Inflammatory macrophage treated with lipopolysaccharide for 4 hours (primary cell): Measurements from ENCODE around the gene ZSCAN25.
"Not testable (repeated sequence)": the region's sequence is repeated elsewhere in the genome, so short reads cannot be mapped to it uniquely, and the experiment has no call there.

ENCODE experiments used
- DNase-seq: peaks from one replicate; pipeline ENCODE4 v3.0.0-alpha.2; 2020

ZSCAN25 gene

GRCh38 chr7:99651290-99651689 lies 34.5 kb downstream of the ZSCAN25 start:
- DNase-seq: no peak

DNA sequence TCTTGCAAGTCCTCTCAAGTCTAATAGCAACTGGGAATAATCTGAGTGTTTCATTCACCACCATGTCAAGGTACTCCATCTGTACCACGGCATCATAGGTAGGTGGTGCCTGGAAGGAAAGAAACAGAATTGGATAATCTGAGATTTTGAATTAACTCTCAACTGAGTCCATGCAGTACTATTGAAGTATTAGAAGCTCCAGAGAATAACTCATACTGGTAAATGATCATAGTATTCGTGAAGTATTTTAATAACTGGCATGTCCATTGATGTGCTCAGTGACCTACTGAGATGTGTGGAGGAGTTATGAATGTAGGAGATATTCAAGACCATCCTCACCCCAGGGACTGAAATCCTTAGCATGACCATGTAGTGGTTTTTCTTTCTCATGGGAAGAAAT lies 35.9 kb downstream of the ZSCAN25 start:
- no peak for DNase-seq

- DNase-seq: not testable (repeated sequence)
Observed at GRCh38 chr7:99653269-99653668, 36.5 kb downstream of the ZSCAN25 start.

DNA sequence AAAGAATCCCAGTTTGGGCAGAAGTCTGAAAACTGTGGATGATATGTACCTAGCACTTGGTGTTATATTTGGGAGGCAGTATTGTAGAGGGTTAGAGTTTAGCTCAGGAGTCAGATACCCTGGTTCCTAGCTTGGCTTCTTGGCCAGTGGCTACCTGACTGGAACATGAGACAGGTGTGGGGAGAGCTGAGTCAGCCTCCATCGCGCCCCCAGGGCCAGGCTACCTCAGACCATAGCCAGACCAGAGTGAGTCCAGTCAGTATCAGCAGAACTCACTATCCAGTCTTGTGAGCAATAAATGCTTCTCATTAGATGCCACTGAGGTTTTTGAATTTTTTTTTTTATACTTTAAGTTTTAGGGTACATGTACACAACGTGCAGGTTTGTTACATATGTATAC lies 37.0 kb downstream of the ZSCAN25 start:
- no peak for DNase-seq

GRCh38 chr7:99654626-99655025 lies 37.9 kb downstream of the ZSCAN25 start:
- not testable (repeated sequence) for DNase-seq

GRCh38 chr7:99657879-99658278 lies 41.1 kb downstream of the ZSCAN25 start:
- DNase-seq: not testable (repeated sequence)

GRCh38 chr7:99665312-99666012 lies 48.7 kb downstream of the ZSCAN25 start:
- peak; percentile 65 for DNase-seq

DNA sequence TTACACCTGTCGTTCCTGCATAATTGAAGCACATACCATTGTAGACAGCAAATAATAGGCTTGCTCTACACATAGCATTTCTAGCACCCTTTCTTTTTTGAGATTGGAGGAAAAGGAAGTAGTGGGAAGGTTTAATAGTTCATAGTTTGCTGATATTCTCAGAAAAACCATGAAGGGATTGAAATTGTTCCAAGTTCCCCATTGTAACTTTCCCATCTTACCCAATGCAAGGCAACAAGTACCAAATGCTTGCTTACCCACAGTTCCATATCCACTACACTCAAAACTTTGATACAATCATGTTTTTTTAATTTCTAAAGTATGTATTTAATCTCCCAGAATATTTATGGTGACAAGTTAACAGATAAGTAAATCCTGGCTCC lies 49.3 kb downstream of the ZSCAN25 start:
- DNase-seq: peak; percentile 85

- DNase-seq: no peak
Observed at GRCh38 chr7:99667179-99667578, 50.4 kb downstream of the ZSCAN25 start.

DNA sequence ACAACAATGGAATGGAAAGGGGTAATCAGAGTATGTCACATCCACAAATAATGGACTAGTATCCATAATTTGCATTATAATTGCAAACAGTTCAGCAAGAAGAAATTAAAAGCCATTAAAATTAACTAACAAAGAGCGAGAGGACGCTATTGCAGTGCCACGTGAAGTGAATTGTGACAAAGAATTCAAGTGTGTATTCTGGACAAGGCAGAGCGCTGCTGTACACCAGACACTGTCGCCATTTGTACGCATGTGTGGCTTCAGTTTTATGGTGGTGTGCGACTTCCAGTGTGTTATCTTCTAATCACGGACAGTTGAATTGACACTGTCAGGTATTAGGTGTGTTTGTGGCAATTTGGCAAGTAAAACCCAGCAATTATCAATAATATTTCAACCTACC lies 51.8 kb downstream of the ZSCAN25 start:
- DNase-seq: no peak

GRCh38 chr7:99669782-99670181 lies 53.0 kb downstream of the ZSCAN25 start:
- DNase-seq: peak; percentile 73

DNA sequence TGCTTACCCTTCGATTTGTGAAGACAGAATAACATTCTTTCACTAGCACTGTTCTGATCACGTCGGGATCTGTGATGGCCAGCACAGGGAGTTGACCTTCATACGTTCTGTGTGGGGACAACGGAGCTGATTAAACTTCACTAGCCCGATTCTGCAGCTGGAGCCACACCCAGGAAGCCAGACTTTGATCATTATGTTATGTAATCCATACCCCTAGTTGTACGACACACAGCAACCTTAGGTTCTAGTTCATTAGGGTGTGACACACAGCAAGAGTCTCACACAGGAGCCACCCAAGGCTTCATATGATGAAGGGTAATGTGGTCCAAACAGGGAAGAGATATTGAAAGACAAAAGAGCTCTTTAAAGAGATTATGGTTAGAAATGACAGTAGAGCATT lies 55.8 kb downstream of the ZSCAN25 start:
- DNase-seq: peak; percentile 58

DNA sequence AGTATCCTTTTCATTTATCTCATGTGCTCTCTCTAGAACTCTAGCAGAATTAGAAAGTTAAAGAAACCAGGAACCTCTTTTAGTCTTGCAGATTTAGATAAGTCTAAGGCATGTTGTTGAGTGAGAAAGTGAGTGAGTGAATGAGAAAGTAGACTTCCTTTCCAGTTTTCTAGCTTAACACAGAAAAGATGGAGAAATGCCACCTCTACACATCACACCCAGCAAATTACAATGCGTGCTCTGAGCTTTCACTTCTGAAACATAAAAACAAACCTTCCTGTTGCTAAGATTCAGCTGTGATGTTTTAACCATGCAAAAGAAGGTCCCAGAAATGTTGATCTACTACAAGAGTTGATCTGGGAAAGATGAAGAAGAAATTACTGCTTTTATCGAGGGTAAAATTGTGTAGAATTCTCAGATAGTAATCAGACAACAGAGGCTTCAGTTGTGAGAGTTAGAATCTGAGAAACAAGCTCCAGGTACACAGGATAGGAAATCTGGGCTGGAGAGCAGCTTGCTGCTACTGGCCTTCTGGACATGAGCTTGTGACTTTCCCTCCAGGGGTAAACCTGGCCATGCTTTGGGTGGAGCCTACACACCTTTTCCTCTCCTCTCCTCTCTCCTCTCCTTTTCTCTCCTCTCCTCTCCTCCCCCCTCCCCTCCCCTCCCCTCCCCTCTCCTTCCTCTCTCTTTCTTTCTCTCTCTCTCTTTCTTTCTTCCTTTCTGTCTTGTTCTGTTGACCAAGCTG lies 58.4 kb downstream of the ZSCAN25 start:
- DNase-seq: no peak

DNA sequence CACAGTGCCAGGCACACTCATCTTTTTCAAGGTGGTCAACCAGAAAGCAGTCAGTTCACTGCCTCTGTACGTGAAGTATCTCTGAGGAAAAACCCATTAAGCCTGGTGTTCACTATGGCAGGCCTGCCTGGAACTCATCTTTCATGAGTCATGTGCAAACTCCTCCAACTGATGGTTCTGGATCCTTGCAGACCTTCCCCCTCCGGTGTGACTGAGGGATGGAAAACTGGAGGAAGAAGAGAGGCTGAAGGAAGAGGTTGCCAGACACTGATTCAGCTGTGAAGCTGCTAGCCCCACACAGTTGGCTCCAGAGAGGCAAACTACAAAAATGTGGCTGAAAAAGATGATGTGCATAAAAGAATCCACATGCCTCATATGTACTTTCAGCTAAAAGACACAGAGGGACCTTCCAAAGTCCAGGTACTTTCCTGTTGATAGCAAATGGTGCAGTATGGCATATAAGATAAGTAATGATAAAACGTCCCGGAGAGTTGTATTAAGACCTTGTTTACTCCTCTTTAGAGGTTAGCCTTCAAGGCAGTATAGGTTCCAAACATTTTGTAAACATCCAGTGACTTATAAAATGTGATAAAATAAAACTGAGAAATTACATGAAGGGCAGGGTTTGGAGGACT lies 60.4 kb downstream of the ZSCAN25 start:
- no peak for DNase-seq

GRCh38 chr7:99677648-99678045 lies 60.9 kb downstream of the ZSCAN25 start:
- DNase-seq: no peak

DNA sequence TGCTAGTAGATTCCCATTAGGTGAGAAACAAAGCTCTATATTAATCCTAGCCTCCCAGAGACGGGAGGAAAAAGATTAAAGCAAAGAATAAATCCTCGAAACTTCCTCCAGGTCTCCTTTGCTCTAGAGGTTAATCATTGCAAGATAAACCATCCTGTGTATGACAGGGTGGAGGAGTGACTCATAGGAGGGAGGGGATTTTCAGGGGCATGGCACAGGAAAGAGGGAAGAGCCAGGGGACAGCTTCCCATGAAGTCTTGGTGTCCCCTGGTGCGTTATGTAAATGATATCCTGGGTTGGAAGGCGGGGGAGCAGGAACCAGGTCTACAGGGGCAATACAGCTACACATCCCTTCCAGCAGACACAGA lies 62.3 kb downstream of the ZSCAN25 start:
- peak; percentile 77 for DNase-seq

DNA sequence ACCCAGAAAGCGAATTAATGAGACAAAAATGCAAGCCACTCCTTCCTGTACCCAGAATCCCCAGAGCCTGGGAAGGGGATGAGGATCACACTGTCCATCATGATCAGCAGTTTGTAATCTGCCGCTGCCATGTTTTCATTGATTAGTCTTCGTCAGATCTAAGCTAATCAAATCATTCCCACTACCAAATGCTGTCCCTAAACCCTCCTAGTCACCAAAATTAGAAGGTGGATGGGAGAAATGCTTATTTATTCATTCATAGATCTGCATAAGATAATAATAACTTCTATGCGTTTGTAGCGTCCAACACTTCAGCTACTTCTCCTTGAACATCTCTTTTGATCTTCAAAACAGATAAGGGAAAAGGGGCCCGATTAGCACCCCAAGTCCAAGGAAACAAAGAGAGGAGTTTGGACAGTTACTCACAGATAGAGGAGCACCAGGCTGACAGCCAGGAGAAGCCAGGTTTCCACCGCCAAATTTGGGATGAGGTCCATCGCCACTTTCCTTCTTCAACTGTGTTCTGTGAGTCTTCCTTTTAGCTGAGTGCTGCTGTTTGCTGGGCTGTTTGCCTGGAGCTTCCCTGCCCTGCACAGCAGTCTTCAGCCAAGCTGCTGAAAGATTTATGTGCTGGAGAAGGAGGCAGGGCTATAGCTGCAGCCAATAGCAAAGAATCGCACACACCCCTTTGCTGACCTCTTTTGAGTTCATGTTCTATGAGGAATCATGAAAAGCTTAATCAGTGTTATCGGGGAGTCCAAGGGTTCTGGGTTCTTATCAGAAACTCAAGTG lies 62.9 kb downstream of the ZSCAN25 start, which contains the start of gene CYP3A5:
Gene CYP3A5, minus strand, starts transcription at position 597 of the 792 bp plus-strand sequence. Its CDS starts 100 bp downstream, at position 497.
- DNase-seq: peak; percentile 56
